Gastroesophageal sphincter (tissue), 4 donors: Measurements from ENCODE around the gene GPATCH1. TPM values are rescaled to one million over a fixed set of nuclear protein-coding genes. Genes with fewer than 3 reads are reported as not detected.

Source experiments
- ATAC-seq: fragments of 150-250 bp; one replicate; pipeline ENCODE4 v1.9.1; 2016; ENCODE audit warnings: mild to moderate bottlenecking, moderate library complexity
- H3K27ac ChIP-seq, 4 donors: fragments of 200-600 bp; sonication (generic) in 3 of 4; 1 replicate in 3 of 4; 2 replicates in 1 of 4; pipeline ENCODE4 v1.5.1; 2016 to 2019
- H3K27me3 ChIP-seq: fragments of 200-600 bp; sonication (generic); one replicate; pipeline ENCODE4 v1.5.1; 2019
- H3K36me3 ChIP-seq, 2 donors: fragments of 200-600 bp; sonication (generic); one replicate each; pipeline ENCODE4 v1.5.1; 2019; ENCODE audit warnings: control low read depth in 1 of 2
- H3K4me1 ChIP-seq, 3 donors: fragments of 200-600 bp; sonication (generic); 1 replicate in 2 of 3; 2 replicates in 1 of 3; pipeline ENCODE4 v1.5.1; 2016 to 2019; ENCODE audit warnings: control low read depth in 2 of 3
- H3K4me3 ChIP-seq, 2 donors: fragments of 200-600 bp; sonication (generic); one replicate each; pipeline ENCODE4 v1.5.1; 2019; ENCODE audit warnings: mild to moderate bottlenecking in 1 of 2, moderate library complexity in 1 of 2
- H3K9me3 ChIP-seq, 3 donors: fragments of 200-600 bp; sonication (generic); one replicate each; pipeline ENCODE4 v1.5.1; 2017 to 2019; ENCODE audit warnings: control low read depth in 2 of 3
- EP300 ChIP-seq: sonication (generic); formaldehyde crosslinking; IDR thresholded peaks from one replicate; pipeline ENCODE4 v1.6.1; 2017; ENCODE audit warnings: antibody characterized with exemption, mild to moderate bottlenecking
- POLR2A ChIP-seq, 2 donors: fragments of 450-650 bp; IDR thresholded peaks; one replicate each; pipeline ENCODE4 v1.6.1; 2017; ENCODE audit warnings: antibody characterized with exemption in 2 of 2, mild to moderate bottlenecking in 2 of 2, moderate library complexity in 1 of 2
- POLR2AphosphoS5 ChIP-seq: sonication (generic); formaldehyde crosslinking; IDR thresholded peaks from one replicate; pipeline ENCODE4 v1.6.1; 2017; ENCODE audit warnings: antibody characterized with exemption
- WGBS, 2 donors: methylation state at CpG; one replicate each; pipeline ENCODE4 v1.1.5; 2018; ENCODE audit warnings: low coverage in 1 of 2; 5-methylcytosine and 5-hydroxymethylcytosine counted together
- total RNA-seq, 4 donors: library from RNA; depleted of rRNA; stranded (reverse); fragments of >200 nt; gene quantifications; one replicate each; pipeline ENCODE4 v1.1.0, GENCODE V29; 2016
- TF ChIP-seq, protein P1 (sequence below), 4 experiments: fragments of 200-600 bp in 2 of 4; fragments of 450-650 bp in 2 of 4; sonication (generic) in 1 of 4; IDR thresholded peaks; one replicate each; pipeline ENCODE4 v1.5.1; 2017 to 2019; ENCODE audit warnings: antibody characterized with exemption in 4 of 4, mild to moderate bottlenecking in 2 of 4, moderate library complexity in 2 of 4

Gene GPATCH1
- total RNA-seq, 4 donors from 2014 or later: 6.2 to 10.4 (median 6.8) TPM

- Histone ChIP-seq H3K36me3 (peaks cover 0 to 100% of the 10 kb centered on the region in 2 donors), H3K9me3 (no peaks in the 10 kb centered on the region), H3K27ac (no peak overlapping the region), H3K4me3 (no peak overlapping the region), H3K27me3 (no peaks in the 10 kb centered on the region), H3K4me1 (no peaks in the 10 kb centered on the region)
- TF ChIP-seq, protein P1, sequence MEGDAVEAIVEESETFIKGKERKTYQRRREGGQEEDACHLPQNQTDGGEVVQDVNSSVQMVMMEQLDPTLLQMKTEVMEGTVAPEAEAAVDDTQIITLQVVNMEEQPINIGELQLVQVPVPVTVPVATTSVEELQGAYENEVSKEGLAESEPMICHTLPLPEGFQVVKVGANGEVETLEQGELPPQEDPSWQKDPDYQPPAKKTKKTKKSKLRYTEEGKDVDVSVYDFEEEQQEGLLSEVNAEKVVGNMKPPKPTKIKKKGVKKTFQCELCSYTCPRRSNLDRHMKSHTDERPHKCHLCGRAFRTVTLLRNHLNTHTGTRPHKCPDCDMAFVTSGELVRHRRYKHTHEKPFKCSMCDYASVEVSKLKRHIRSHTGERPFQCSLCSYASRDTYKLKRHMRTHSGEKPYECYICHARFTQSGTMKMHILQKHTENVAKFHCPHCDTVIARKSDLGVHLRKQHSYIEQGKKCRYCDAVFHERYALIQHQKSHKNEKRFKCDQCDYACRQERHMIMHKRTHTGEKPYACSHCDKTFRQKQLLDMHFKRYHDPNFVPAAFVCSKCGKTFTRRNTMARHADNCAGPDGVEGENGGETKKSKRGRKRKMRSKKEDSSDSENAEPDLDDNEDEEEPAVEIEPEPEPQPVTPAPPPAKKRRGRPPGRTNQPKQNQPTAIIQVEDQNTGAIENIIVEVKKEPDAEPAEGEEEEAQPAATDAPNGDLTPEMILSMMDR (IDR thresholded peaks at IDR 0.05): no peak
- no peak for TF ChIP-seq EP300
- no peak for TF ChIP-seq POLR2A (IDR thresholded peaks at IDR 0.05)
- no peak for TF ChIP-seq POLR2AphosphoS5
- WGBS, 2 donors: 87 to 95% methylated on average over 3 to 4 of the region's 11 CpGs
- no peak for ATAC-seq
Measured at GRCh38 chr19:33111587-33111986, 30.6 kb downstream of the GPATCH1 start.

GRCh38 chr19:33114312-33114711 is 33.3 kb downstream of the GPATCH1 start:
- TF ChIP-seq, protein P1 (IDR thresholded peaks at IDR 0.05): no peak
- no peak for TF ChIP-seq POLR2AphosphoS5
- no peak for TF ChIP-seq EP300
- TF ChIP-seq POLR2A (IDR thresholded peaks at IDR 0.05): no peak
- no peak for ATAC-seq
- Histone ChIP-seq H3K27me3 (no peaks in the 10 kb centered on the region), H3K4me3 (no peak overlapping the region), H3K9me3 (no peaks in the 10 kb centered on the region), H3K27ac (no peak overlapping the region), H3K36me3 (peaks cover 0 to 100% of the 10 kb centered on the region in 2 donors), H3K4me1 (no peaks in the 10 kb centered on the region)
- 69 to 74% methylated on average over 3 to 4 of the region's 4 CpGs for WGBS, 2 donors

GRCh38 chr19:33117501-33117900 is 36.5 kb downstream of the GPATCH1 start:
- peaks cover 0 to 95% of the 10 kb centered on the region in 2 donors for H3K36me3 ChIP-seq
- no peak overlapping the region for H3K27ac ChIP-seq
- no peaks in the 10 kb centered on the region for H3K9me3 ChIP-seq
- no peaks in the 10 kb centered on the region for H3K27me3 ChIP-seq
- ATAC-seq: no peak
- no peaks in the 10 kb centered on the region for H3K4me1 ChIP-seq
- no peak overlapping the region for H3K4me3 ChIP-seq
- WGBS, 2 donors: 83 to 88% methylated on average over 2 to 8 of the region's 8 CpGs
- TF ChIP-seq POLR2A (IDR thresholded peaks at IDR 0.05) (no peak), EP300 (no peak)
- TF ChIP-seq, protein P1 (IDR thresholded peaks at IDR 0.05): no peak

DNA sequence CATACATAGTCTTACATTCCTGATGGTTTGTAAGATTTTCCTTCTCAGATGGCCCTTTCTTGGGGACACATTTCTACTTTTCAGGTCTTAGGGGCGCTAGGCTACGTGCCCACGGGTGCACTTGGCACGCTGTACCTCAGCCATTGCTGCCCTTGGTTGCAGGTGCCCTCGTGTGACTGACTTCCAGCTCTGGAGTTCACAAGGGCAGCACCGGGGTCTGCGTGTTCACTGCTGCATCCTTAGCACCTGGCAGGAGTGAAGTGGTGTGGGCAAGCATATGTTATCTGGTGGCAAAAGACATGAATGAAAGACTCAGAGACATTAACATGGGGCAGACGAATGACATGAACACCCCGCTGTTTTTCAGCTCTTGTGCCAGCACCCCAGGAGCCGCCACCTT is 37.7 kb downstream of the GPATCH1 start:
- no peak for TF ChIP-seq POLR2A (IDR thresholded peaks at IDR 0.05)
- no peak for TF ChIP-seq POLR2AphosphoS5
- TF ChIP-seq, protein P1 (IDR thresholded peaks at IDR 0.05): no peak
- TF ChIP-seq EP300: no peak
- H3K9me3 ChIP-seq: no peaks in the 10 kb centered on the region
- no peak for ATAC-seq
- no peak overlapping the region for H3K27ac ChIP-seq
- H3K4me3 ChIP-seq: no peak overlapping the region
- no peaks in the 10 kb centered on the region for H3K27me3 ChIP-seq
- H3K4me1 ChIP-seq: no peaks in the 10 kb centered on the region
- 91 to 100% methylated on average over 2 to 6 of the region's 10 CpGs for WGBS, 2 donors
- peaks cover 0 to 95% of the 10 kb centered on the region in 2 donors for H3K36me3 ChIP-seq

- no peak for ATAC-seq
- Histone ChIP-seq H3K27ac (no peak overlapping the region), H3K9me3 (no peaks in the 10 kb centered on the region), H3K4me1 (peaks cover 0 to 7% (median 0%) of the 10 kb centered on the region in 3 donors), H3K27me3 (no peaks in the 10 kb centered on the region), H3K4me3 (no peak overlapping the region), H3K36me3 (peaks cover 0 to 90% of the 10 kb centered on the region in 2 donors)
- WGBS, 2 donors: 67 to 85% methylated on average over 4 to 6 of the region's 10 CpGs
- TF ChIP-seq POLR2AphosphoS5: no peak
- TF ChIP-seq POLR2A (IDR thresholded peaks at IDR 0.05): no peak
- TF ChIP-seq, protein P1 (IDR thresholded peaks at IDR 0.05): no peak
- no peak for TF ChIP-seq EP300
Measured at GRCh38 chr19:33124207-33125098, 43.5 kb downstream of the GPATCH1 start.
